Right atrium auricular region (tissue), 2 donors: ENCODE results near the gene MAMDC4. TPM values are rescaled to one million over a fixed set of nuclear protein-coding genes. Genes with fewer than 3 reads are reported as not detected.

ENCODE experiments used
- DNase-seq: peaks from one replicate; pipeline ENCODE4 v3.0.0-alpha.2; 2019; ENCODE audit warnings: low spot score
- H3K27ac ChIP-seq, 2 donors: fragments of 200-600 bp; sonication (generic); 1 replicate in 1 of 2; 2 replicates in 1 of 2; pipeline ENCODE4 v1.5.1; 2016 to 2019
- H3K27me3 ChIP-seq, 2 donors: fragments of 200-600 bp; sonication (generic); one replicate each; pipeline versions ENCODE4 v1.5.1 to v1.6.0; 2017 to 2019
- H3K36me3 ChIP-seq: fragments of 200-600 bp; sonication (generic); one replicate; pipeline ENCODE4 v1.5.1; 2016
- H3K4me1 ChIP-seq, 2 donors: fragments of 200-600 bp; sonication (generic); one replicate each; pipeline versions ENCODE4 v1.5.1 to v1.6.0; 2017 to 2019
- H3K4me3 ChIP-seq, 2 donors: fragments of 200-600 bp; sonication (generic); 1 replicate in 1 of 2; 2 replicates in 1 of 2; pipeline ENCODE4 v1.5.1; 2017 to 2019; ENCODE audit warnings: mild to moderate bottlenecking in 1 of 2, moderate library complexity in 1 of 2
- H3K9me3 ChIP-seq, 2 donors: fragments of 200-600 bp; sonication (generic); one replicate each; pipeline ENCODE4 v1.5.1; 2019
- total RNA-seq, 2 donors: library from RNA; depleted of rRNA; stranded (reverse); fragments of >200 nt; gene quantifications; one replicate each; pipeline ENCODE4 v1.1.0, GENCODE V29; 2016
- TF ChIP-seq, protein P1 (sequence below), 2 donors: fragments of 200-600 bp; sonication (generic); IDR thresholded peaks; one replicate each; pipeline ENCODE4 v1.5.1; 2019; ENCODE audit warnings: antibody characterized with exemption in 2 of 2

Gene MAMDC4
- total RNA-seq, 2 donors from 2014 or later: 1.7 to 2.0 TPM

DNA sequence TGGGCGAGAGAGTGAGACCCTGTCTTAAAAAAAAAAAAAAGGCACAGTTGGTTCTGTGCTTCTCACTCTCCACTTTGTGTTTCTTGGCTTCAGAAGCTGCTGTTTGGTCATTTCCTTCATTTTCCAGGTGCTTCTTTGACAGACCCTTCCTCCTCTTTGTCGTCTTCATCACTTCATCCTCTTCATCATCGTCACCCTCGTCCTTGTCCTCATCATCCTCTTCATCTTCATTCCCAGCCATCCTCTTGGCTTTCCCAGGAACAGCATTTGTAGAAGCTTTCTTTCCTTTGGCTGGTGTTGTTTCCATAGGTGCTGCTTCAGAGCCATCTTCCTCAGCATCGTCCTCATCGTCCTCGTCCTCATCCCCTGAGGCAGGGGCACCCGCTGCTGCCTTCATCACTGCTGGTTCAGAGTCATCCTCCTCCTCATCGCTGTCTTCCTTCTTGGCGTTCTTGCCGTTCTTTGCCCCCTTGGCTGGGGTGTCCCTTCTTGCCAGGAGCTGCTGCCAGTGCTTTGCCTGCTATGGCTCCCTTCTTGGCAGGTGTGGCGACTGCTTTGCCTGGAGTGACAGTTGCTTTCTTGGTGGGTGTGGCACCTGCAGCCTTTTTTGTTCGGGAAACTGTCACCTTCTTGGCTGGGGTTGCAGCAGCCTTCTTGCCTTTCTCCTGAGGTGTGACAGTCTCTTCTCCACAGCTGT is 37.3 kb upstream of the MAMDC4 start:
- TF ChIP-seq, protein P1, sequence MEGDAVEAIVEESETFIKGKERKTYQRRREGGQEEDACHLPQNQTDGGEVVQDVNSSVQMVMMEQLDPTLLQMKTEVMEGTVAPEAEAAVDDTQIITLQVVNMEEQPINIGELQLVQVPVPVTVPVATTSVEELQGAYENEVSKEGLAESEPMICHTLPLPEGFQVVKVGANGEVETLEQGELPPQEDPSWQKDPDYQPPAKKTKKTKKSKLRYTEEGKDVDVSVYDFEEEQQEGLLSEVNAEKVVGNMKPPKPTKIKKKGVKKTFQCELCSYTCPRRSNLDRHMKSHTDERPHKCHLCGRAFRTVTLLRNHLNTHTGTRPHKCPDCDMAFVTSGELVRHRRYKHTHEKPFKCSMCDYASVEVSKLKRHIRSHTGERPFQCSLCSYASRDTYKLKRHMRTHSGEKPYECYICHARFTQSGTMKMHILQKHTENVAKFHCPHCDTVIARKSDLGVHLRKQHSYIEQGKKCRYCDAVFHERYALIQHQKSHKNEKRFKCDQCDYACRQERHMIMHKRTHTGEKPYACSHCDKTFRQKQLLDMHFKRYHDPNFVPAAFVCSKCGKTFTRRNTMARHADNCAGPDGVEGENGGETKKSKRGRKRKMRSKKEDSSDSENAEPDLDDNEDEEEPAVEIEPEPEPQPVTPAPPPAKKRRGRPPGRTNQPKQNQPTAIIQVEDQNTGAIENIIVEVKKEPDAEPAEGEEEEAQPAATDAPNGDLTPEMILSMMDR (IDR thresholded peaks at IDR 0.05): no peak
- no peaks in the 10 kb centered on the region for H3K9me3 ChIP-seq
- DNase-seq: no peak

DNA sequence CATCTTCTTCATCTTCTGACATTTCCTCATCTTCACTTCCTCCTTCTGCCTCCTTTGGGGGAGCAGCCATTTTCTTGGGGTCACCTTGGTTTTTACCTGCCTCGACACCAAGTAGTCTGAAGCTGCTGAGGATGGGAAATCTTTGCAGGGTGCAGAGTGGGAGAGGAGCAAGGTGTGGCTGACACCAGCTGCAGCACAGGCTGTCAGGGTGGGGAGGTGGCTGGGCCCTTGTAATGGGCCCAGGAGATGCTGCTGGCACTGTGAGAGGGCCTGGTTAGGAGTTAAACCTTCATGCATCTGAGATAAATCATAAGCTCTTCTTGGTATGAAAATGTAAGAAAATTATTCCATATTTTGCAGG is 36.7 kb upstream of the MAMDC4 start:
- H3K36me3 ChIP-seq: peaks cover 7% of the 10 kb centered on the region
- H3K4me3 ChIP-seq: no peak overlapping the region
- H3K27me3 ChIP-seq: no peaks in the 10 kb centered on the region
- TF ChIP-seq, protein P1 (IDR thresholded peaks at IDR 0.05): no peak
- H3K4me1 ChIP-seq: peaks cover 0 to 8% of the 10 kb centered on the region in 2 donors
- no peaks in the 10 kb centered on the region for H3K9me3 ChIP-seq
- H3K27ac ChIP-seq: no peak overlapping the region
- DNase-seq: no peak

More for the DNA sequence above, 37.3 kb upstream of the MAMDC4 start:
- Histone ChIP-seq H3K4me3 (no peak overlapping the region), H3K36me3 (peaks cover 10% of the 10 kb centered on the region), H3K27ac (no peak overlapping the region), H3K27me3 (no peaks in the 10 kb centered on the region), H3K4me1 (peaks cover 0 to 14% of the 10 kb centered on the region in 2 donors)

DNA sequence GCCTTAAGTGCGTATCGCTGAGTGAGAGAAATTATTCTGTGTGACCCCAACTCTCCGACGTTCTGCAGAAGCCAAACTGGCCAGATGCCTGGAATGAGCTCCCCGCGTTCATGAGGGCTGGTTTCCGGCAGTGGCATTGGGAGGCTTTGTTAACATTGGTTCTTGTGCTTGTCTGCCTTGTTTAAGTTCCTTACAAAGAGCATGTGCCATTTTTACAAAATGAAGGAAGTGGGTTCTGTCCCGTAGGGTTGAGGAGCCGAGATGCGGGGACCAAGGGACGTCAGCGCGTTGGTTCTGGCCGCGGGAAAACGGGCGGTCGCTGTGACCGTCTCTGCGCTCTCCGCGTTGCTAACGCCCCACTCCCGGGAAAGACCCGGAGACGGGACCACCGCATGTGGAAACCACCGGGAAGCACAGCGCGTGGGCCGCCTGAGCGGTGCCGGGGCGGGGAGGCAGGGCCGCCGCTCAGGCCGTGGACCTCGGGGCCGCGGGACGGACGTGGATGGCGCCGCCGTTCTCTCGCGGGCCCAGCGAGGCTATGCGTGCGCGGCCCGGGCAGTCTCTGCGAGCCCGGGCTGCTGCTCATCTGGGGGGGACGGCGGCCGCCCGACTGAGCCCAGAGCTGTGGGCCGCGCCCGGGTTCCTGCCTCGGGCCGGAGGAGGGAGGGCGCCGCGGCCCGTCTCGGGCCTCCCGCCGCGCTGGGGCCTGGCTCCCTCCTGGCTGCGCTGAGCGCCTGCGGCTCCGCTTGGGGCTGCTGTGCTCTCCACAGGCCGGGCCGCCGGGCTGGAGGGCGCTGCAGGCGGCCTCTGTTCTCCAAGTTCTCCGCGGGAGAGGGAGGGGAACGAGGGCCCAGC is 30.9 kb upstream of the MAMDC4 start:
- TF ChIP-seq, protein P1 (IDR thresholded peaks at IDR 0.05): no peak
- peak overlapping the region in 1 of 2 donors; percentile 20 for H3K27ac ChIP-seq
- no peaks in the 10 kb centered on the region for H3K9me3 ChIP-seq
- peak overlapping the region; percentile 26 to 51 for H3K4me3 ChIP-seq
- H3K27me3 ChIP-seq: no peaks in the 10 kb centered on the region
- H3K36me3 ChIP-seq: peaks cover 26% of the 10 kb centered on the region
- H3K4me1 ChIP-seq: peaks cover 0 to 16% of the 10 kb centered on the region in 2 donors
- no peak for DNase-seq

DNA sequence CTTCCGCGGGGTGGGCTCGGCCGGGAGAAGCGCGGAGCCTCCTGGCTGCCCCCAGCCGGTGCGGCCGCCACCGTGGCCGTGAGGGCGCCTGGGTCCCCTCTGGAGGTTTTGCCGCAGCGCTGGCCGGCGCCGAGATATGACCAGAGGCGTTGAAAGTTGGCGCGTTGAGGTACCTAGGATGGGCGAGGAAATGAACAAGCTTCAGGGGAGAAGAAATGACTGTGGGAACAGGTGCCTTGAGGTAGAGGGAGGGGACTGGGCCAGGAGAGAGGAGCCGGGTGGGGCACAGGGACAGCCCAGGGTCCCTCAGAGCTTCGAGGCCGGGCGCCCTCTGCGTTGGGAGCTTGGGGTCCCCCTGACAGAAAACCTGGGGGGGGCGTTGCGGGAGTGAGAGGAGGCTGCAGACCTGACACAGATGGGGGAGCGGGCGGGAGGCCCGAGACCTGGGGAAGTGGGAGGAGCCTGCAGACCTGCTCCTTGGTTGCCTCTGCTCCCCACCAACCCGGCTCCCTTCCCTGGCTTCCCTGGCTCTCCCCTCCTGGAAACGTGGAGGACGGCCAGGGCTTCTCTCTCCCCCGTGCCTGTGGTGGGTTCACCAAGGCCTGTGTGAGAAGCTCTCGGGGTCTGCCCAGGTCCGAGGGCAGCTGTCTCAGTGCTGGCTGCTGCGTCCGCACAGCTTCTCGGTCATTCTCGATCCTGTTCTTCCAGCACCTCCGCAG is 30.2 kb upstream of the MAMDC4 start:
- Histone ChIP-seq H3K4me1 (peaks cover 0 to 16% of the 10 kb centered on the region in 2 donors), H3K27me3 (no peaks in the 10 kb centered on the region), H3K9me3 (no peaks in the 10 kb centered on the region), H3K4me3 (peak overlapping the region; percentile 26 to 51), H3K36me3 (peaks cover 32% of the 10 kb centered on the region), H3K27ac (peak overlapping the region in 1 of 2 donors; percentile 20)
- DNase-seq: no peak
- TF ChIP-seq, protein P1 (IDR thresholded peaks at IDR 0.05): no peak

DNA sequence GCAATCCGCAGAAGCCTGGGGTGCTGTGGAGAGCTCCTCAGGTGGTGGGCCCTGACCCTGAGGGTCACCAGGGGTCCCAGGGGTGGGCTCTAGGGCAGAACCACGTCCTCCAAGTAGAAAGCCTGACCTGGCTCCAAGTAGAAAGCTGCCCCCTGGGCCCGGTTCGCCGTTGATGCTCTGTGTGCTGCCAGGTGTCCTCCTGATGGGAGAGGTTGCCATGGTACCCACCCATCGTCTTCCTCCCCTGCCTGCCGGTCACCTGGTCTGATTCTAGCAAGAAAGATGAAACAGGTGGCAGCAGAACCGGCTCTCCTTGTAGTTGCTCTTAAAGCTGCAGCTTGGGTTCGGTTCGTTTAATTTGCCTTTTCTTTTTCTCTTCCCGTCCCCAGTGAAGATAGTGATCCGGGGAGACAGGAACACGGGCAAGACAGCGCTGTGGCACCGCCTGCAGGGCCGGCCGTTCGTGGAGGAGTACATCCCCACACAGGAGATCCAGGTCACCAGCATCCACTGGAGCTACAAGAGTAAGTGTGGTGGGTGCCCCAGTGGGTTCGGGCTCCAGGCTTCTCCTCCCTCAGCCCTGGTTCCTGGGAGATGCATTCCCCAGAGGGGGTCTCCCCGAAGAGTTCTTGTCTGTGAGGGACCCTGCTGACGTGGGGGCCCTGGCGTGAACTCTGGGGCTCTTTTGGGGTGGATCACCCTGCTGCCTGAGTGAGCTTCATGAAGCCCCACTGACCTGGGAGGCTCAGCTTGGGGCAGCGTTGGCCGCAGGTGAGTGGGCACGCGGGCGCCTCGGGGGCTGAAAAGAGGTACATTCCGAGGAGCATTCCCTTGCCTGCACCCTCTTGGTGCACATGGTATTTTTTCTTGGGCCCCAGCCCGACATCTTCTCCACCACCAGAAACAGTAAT is 28.8 kb upstream of the MAMDC4 start:
- Histone ChIP-seq H3K4me1 (peaks cover 0 to 16% of the 10 kb centered on the region in 2 donors), H3K27me3 (no peaks in the 10 kb centered on the region), H3K27ac (no peak overlapping the region), H3K9me3 (no peaks in the 10 kb centered on the region), H3K36me3 (peaks cover 37% of the 10 kb centered on the region), H3K4me3 (no peak overlapping the region)
- TF ChIP-seq, protein P1 (IDR thresholded peaks at IDR 0.05): no peak
- DNase-seq: no peak
